Right lobe of liver (tissue), 6 donors: ENCODE measurements around the gene DYSF. TPM values are rescaled to one million over a fixed set of nuclear protein-coding genes. Genes with fewer than 3 reads are reported as not detected.

Experiments
- ATAC-seq, 4 donors: fragments of 200-7000 bp; cut with Tn5 transposase; one replicate each; pipeline ENCODE4 v1.9.1; 2020; ENCODE audit warnings: mild to moderate bottlenecking in 4 of 4, moderate library complexity in 4 of 4
- DNase-seq, 3 donors: peaks; one replicate each; pipeline ENCODE4 v3.0.0-alpha.2; 2020
- H3K27ac ChIP-seq, 3 donors: fragments of 200-600 bp; one replicate each; pipeline ENCODE4 v1.8.0; 2022
- H3K27me3 ChIP-seq, 2 donors: fragments of 200-600 bp; one replicate each; pipeline ENCODE4 v1.8.0; 2022
- H3K36me3 ChIP-seq, 4 donors: fragments of 200-600 bp; sonication (generic) in 1 of 4; one replicate each; pipeline versions ENCODE4 v1.5.1 to v1.8.0; 2017 to 2022; ENCODE audit warnings: control low read depth in 1 of 4
- H3K4me1 ChIP-seq, 4 donors: fragments of 200-600 bp; sonication (generic) in 1 of 4; one replicate each; pipeline versions ENCODE4 v1.5.1 to v1.8.0; 2017 to 2022; ENCODE audit warnings: control low read depth in 1 of 4
- H3K4me3 ChIP-seq, 3 donors: fragments of 200-600 bp; one replicate each; pipeline ENCODE4 v1.8.0; 2022
- H3K9me3 ChIP-seq, 4 donors: fragments of 200-600 bp; sonication (generic) in 1 of 4; one replicate each; pipeline versions ENCODE4 v1.5.1 to v1.8.0; 2017 to 2022; ENCODE audit warnings: control low read depth in 1 of 4
- POLR2A ChIP-seq: fragments of 450-650 bp; IDR thresholded peaks from one replicate; pipeline ENCODE4 v1.6.1; 2017; ENCODE audit warnings: antibody characterized with exemption, mild to moderate bottlenecking
- WGBS: methylation state at CpG from one replicate; pipeline ENCODE4 v1.1.6; 2018; ENCODE audit warnings: low coverage, low lambda C conversion rate; ENCODE audit not compliant: insufficient coverage; ENCODE audit errors: missing lambda C conversion rate; 5-methylcytosine and 5-hydroxymethylcytosine counted together
- intact Hi-C, 2 donors: fragments of 100-400 bp; cut with DNase I; formaldehyde crosslinking; loops; one replicate each; pipeline versions ENCODE4 v1.11.2 to v1.14.1; 2022
- total RNA-seq, 6 experiments: library from RNA; depleted of rRNA in 2 of 6; stranded (reverse); fragments of >200 nt in 2 of 6; fragmentation: NEBNext Ultra II Directional in 3 of 6; extraction: Animal tissue kit (Norgen Biotek cat#: 25700) in 3 of 6; gene quantifications; one replicate each; pipeline versions ENCODE4 v1.1.0 to v1.2.4, GENCODE V29; 2016 to 2023
- TF ChIP-seq, protein P1 (sequence below), 4 donors: fragments of 200-600 bp in 3 of 4; fragments of 450-650 bp in 1 of 4; IDR thresholded peaks; one replicate each; pipeline versions ENCODE4 v1.5.1 to v1.8.0; 2016 to 2022; ENCODE audit warnings: antibody characterized with exemption in 4 of 4, mild to moderate bottlenecking in 2 of 4
- donor health status: DM: no; HTN: yes; CAD: no.
- donor health status: DM: no; HTN: no; CAD: no.
- donor health status: DM: no; HTN: no; CAD: no.
- donor health status: DM: no; HTN: yes; CAD: no.
- donor health status: DM: no; HTN: yes; CAD: no.

DYSF gene
- total RNA-seq, 6 experiments from 2014 or later = 21.8 to 55.0 (median 32.9) TPM

DNA sequence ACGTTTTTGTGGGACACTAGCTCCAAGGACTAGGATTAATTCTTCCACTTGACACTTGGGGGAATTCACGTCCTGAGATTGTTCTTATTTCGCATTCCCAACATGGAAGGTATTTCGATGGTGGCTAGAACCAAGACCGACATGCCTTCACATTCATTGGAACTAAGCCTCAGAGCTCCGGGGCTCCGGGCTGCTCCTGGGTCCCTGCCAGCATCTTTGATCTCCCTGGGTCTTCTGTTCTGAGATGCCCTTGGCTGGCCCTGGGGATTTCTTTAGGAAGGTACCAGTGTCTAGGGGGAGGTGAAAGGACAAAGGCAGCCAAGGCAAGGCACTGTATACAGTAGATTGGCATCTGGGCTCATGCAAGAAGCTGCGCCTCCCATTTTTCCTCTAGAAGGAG lies 76.8 kb downstream of the DYSF start:
- ATAC-seq = peak in 1 of 4 donors; percentile 5
- DNase-seq = peak in 1 of 3 donors; percentile 37
- WGBS = 40% methylated on average over 1 of the region's 8 CpGs
- intact Hi-C loops = no loop called here
- Histone ChIP-seq H3K9me3 (no peaks in the 10 kb centered on the region), H3K4me1 (peaks cover 0 to 9% (median 0%) of the 10 kb centered on the region in 4 donors), H3K36me3 (peaks cover 0 to 11% (median 0%) of the 10 kb centered on the region in 4 donors), H3K27ac (no peak overlapping the region), H3K27me3 (no peaks in the 10 kb centered on the region), H3K4me3 (no peak overlapping the region)
- TF ChIP-seq POLR2A = no peak
- TF ChIP-seq, protein P1, sequence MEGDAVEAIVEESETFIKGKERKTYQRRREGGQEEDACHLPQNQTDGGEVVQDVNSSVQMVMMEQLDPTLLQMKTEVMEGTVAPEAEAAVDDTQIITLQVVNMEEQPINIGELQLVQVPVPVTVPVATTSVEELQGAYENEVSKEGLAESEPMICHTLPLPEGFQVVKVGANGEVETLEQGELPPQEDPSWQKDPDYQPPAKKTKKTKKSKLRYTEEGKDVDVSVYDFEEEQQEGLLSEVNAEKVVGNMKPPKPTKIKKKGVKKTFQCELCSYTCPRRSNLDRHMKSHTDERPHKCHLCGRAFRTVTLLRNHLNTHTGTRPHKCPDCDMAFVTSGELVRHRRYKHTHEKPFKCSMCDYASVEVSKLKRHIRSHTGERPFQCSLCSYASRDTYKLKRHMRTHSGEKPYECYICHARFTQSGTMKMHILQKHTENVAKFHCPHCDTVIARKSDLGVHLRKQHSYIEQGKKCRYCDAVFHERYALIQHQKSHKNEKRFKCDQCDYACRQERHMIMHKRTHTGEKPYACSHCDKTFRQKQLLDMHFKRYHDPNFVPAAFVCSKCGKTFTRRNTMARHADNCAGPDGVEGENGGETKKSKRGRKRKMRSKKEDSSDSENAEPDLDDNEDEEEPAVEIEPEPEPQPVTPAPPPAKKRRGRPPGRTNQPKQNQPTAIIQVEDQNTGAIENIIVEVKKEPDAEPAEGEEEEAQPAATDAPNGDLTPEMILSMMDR (IDR thresholded peaks at IDR 0.05) = no peak

DNA sequence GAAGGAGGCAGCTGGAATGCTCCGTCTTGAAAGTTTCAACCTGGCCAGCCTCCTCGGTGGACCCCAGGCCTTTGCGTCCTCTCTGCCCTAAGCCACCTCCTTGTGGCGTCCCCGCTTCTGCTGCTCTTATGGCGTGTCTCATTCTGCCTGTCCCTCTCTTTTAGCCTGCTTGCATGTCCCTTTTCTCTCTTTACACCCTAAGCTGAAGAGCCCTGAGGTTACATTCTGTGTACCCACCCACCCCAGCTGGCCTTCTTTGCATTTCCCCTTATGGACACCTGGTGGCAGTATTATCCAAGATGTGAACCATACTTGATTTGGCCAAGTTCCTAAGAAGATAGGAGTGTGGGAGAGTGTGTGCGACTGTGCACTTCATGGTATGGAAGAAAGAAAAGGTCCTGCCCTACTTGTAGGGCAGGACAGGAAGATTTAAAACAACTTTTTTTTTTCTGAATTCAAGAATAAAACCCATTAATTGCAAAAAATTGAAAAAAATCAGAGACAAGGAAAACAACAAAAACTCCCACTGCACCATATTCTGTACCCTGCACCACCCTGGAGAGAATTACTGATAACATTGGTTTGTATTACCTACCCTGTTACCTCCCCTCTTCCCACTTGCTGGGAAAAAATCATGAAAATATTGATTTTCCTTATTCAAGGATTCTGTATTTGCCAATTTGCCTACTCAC lies 77.4 kb downstream of the DYSF start:
- H3K4me3 ChIP-seq = no peak overlapping the region
- 77% methylated on average over 7 of the region's 7 CpGs for WGBS
- H3K4me1 ChIP-seq = peaks cover 0 to 9% (median 0%) of the 10 kb centered on the region in 4 donors
- DNase-seq (peak in 1 of 3 donors; percentile 36), ATAC-seq (peak; percentile 43 to 74 (median 62))
- H3K27me3 ChIP-seq = no peaks in the 10 kb centered on the region
- H3K27ac ChIP-seq = no peak overlapping the region
- TF ChIP-seq, protein P1 (IDR thresholded peaks at IDR 0.05) = peak; percentile 37 to 55 (median 53)
- TF ChIP-seq POLR2A = no peak
- intact Hi-C loops = no loop called here
- H3K36me3 ChIP-seq = peaks cover 0 to 13% (median 0%) of the 10 kb centered on the region in 4 donors
- H3K9me3 ChIP-seq = no peaks in the 10 kb centered on the region

DNA sequence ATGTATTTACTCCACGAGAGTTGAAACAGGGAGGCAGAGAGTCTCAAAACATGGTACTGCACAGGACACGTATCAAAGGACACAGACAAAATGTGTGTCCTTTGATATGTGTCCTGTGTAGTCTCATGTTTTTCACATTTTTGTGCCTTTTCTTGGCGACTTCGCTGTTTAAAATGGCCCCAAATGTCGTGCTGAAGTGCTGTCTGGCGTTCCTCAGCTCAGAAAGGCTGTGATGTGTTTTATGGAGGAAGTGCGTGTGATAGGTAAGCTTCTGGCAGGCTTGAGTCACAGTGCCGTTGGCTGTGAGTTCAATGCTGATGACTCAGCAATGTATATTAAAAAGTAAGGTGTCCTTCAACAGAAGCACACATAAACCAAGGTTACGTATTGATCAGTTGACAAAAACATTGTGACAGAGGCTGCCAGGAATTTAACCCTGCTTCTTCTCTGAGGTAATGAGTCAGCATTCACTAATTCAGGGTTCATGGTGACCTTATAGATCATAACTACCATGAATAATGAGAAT lies 78.2 kb downstream of the DYSF start:
- DNase-seq (peak in 1 of 3 donors; percentile 16), ATAC-seq (peak in 3 of 4 donors; percentile 49 to 73 (median 51))
- no peak overlapping the region for H3K4me3 ChIP-seq
- H3K27ac ChIP-seq = no peak overlapping the region
- H3K36me3 ChIP-seq = peaks cover 0 to 10% (median 0%) of the 10 kb centered on the region in 4 donors
- H3K9me3 ChIP-seq = no peaks in the 10 kb centered on the region
- intact Hi-C loops = no loop called here
- no peak for TF ChIP-seq POLR2A
- TF ChIP-seq, protein P1 (IDR thresholded peaks at IDR 0.05) = no peak
- no peaks in the 10 kb centered on the region for H3K27me3 ChIP-seq
- 61% methylated on average over 9 of the region's 9 CpGs for WGBS
- peaks cover 0 to 9% (median 0%) of the 10 kb centered on the region in 4 donors for H3K4me1 ChIP-seq

DNA sequence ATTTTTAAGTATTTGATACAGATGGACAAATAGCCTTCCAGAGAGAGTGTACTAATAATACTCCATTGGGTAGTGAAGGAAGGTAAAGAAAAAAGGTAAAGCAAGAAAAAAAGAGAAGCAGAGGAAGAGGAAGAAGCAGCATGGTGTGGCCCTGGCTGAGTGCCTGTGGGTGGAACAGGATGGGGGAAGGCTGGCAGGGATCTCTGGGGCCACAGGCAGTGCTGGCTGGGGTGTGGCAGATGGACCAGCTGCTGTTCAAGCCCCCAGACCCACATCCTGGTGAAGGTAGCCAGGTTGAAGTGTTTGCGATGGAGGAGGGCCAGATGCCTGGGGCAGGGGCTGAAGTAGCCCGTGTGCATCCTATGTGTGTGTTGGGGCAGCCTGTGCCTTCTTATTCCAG lies 79.0 kb downstream of the DYSF start:
- H3K9me3 ChIP-seq = no peaks in the 10 kb centered on the region
- intact Hi-C loops = no loop called here
- ATAC-seq (no peak), DNase-seq (peak in 1 of 3 donors; percentile 38)
- H3K27ac ChIP-seq = no peak overlapping the region
- peaks cover 0 to 10% (median 0%) of the 10 kb centered on the region in 4 donors for H3K36me3 ChIP-seq
- no peak overlapping the region for H3K4me3 ChIP-seq
- peaks cover 0 to 9% (median 0%) of the 10 kb centered on the region in 4 donors for H3K4me1 ChIP-seq
- no peak for TF ChIP-seq POLR2A
- TF ChIP-seq, protein P1 (IDR thresholded peaks at IDR 0.05) = no peak
- H3K27me3 ChIP-seq = no peaks in the 10 kb centered on the region
- no CpG with 5 or more reads among the region's 2 CpGs for WGBS
